COLO668 (cell line): Measurements from ENCODE around the gene PDE3B.
A peak's percentile ranks its signal among the peaks of the same experiment; 100 is the strongest.

ENCODE experiments used
- DNase-seq: peaks from one replicate; lab custom pipeline; 2025; ENCODE audit not compliant: unreplicated experiment; lab: John Stamatoyannopoulos, UW

PDE3B gene

GRCh38 chr11:14908214-14908880 lies 264.7 kb downstream of the PDE3B start:
- DNase-seq: peak; percentile 43

GRCh38 chr11:14914536-14914935 lies 270.9 kb downstream of the PDE3B start:
- no peak for DNase-seq

GRCh38 chr11:14916403-14916802 lies 272.8 kb downstream of the PDE3B start:
- no peak for DNase-seq
